Uterus (tissue), 2 donors: ENCODE results near the gene AHI1.

Experiments
- CTCF ChIP-seq, 4 experiments: fragments of 200-600 bp in 2 of 4; fragments of 450-650 bp in 2 of 4; sonication (generic) in 2 of 4; IDR thresholded peaks; one replicate each; pipeline ENCODE4 v1.5.1; 2016 to 2019; ENCODE audit warnings: antibody characterized with exemption in 4 of 4, mild to moderate bottlenecking in 2 of 4, moderate library complexity in 1 of 4
- POLR2A ChIP-seq, 2 donors: fragments of 450-650 bp; IDR thresholded peaks; one replicate each; pipeline ENCODE4 v1.6.1; 2016; ENCODE audit warnings: antibody characterized with exemption in 2 of 2, mild to moderate bottlenecking in 1 of 2, moderate library complexity in 1 of 2

- TF ChIP-seq POLR2A (IDR thresholded peaks at IDR 0.05) (no peak), CTCF (IDR thresholded peaks at IDR 0.05) (no peak)
Observed at GRCh38 chr6:135251498-135252441, 245.8 kb downstream of the AHI1 start.
